ENCODE results near the gene ESCO1. TPM values are rescaled to one million over a fixed set of nuclear protein-coding genes. Genes with fewer than 3 reads are reported as not detected.

The ESCO1 gene
- total RNA-seq, 1 donor from 2014 or later, result 14.3 TPM

DNA sequence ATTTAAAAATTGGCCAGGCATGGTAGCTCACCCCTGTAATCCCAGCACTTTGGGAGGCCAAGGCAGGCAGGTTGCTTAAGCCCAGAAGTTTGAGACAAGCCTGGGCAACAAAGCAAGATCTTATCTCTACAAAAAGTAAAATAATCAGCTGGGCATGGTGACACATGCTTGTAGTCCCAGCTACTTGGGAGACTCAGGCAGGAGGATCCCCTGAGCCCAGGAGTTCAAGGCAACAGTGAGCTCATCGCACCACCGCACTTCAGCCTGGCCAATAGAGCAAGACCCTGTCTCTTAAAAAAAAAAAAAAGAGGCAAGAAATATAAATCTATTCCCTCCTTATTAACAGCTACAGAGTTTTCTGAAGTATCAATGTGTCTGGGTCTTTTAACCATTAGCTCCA, 51.9 kb downstream of the ESCO1 start:
- no peaks in the 10 kb centered on the region for H3K36me3 Mint-ChIP-seq (ENCODE audit: unreplicated experiment)
- H3K27me3 Mint-ChIP-seq (ENCODE audit: unreplicated experiment), result no peaks in the 10 kb centered on the region
- no peak for DNase-seq
- TF ChIP-seq, protein P1, sequence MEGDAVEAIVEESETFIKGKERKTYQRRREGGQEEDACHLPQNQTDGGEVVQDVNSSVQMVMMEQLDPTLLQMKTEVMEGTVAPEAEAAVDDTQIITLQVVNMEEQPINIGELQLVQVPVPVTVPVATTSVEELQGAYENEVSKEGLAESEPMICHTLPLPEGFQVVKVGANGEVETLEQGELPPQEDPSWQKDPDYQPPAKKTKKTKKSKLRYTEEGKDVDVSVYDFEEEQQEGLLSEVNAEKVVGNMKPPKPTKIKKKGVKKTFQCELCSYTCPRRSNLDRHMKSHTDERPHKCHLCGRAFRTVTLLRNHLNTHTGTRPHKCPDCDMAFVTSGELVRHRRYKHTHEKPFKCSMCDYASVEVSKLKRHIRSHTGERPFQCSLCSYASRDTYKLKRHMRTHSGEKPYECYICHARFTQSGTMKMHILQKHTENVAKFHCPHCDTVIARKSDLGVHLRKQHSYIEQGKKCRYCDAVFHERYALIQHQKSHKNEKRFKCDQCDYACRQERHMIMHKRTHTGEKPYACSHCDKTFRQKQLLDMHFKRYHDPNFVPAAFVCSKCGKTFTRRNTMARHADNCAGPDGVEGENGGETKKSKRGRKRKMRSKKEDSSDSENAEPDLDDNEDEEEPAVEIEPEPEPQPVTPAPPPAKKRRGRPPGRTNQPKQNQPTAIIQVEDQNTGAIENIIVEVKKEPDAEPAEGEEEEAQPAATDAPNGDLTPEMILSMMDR (IDR thresholded peaks at IDR 0.05; ENCODE audit: partially characterized antibody, unreplicated experiment), result no peak
- H3K27ac Mint-ChIP-seq (ENCODE audit: unreplicated experiment), result no peak overlapping the region
- H3K9me3 Mint-ChIP-seq (ENCODE audit: unreplicated experiment), result no peaks in the 10 kb centered on the region
- H3K4me3 Mint-ChIP-seq (ENCODE audit: unreplicated experiment), result no peak overlapping the region
- no peaks in the 10 kb centered on the region for H3K4me1 Mint-ChIP-seq (ENCODE audit: low read depth, unreplicated experiment)

DNA sequence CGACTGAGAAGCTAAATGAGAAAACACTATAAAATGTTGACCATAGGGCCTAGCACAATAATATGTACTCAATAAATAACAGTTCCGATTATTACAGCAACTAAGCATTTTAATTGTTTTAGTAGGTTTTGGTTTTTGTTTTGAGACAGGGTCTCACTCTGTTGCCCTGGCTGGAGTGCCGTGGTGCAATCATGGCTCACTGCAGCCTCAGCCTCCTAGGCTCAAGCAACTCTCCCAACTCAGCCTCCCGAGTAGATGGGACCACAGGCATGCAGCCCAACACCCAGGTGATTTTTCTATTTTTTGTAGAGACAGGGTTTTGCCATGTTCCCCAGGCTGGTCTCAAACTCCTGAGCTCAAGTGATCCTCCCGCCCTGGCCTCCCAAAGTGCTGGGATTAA, 54.1 kb downstream of the ESCO1 start:
- no peak overlapping the region for H3K27ac Mint-ChIP-seq (ENCODE audit: unreplicated experiment)
- H3K4me1 Mint-ChIP-seq (ENCODE audit: low read depth, unreplicated experiment), result no peaks in the 10 kb centered on the region
- DNase-seq, result no peak
- no peaks in the 10 kb centered on the region for H3K27me3 Mint-ChIP-seq (ENCODE audit: unreplicated experiment)
- no peaks in the 10 kb centered on the region for H3K9me3 Mint-ChIP-seq (ENCODE audit: unreplicated experiment)
- H3K4me3 Mint-ChIP-seq (ENCODE audit: unreplicated experiment), result no peak overlapping the region
- TF ChIP-seq, protein P1 (IDR thresholded peaks at IDR 0.05; ENCODE audit: partially characterized antibody, unreplicated experiment), result no peak
- H3K36me3 Mint-ChIP-seq (ENCODE audit: unreplicated experiment), result no peaks in the 10 kb centered on the region

DNA sequence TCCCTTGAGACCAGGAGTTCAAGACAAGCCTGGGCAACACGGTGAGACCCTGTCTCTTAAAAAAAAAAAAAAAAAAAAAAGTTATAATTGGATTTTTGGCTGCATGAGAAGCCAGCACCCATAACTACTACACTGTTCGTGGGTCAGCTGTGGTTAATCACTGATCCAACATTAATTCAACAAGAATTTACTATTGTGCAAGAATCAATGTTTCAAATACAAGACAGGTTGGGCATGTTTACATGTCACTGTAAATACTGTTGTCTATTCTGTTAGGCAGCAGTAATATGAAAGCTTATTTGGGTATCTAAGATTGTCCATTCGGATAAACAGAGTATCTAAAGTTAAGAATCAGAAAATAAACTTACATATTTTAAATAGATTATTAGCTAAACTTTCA, 62.3 kb downstream of the ESCO1 start:
- H3K27me3 Mint-ChIP-seq (ENCODE audit: unreplicated experiment), result no peaks in the 10 kb centered on the region
- no peaks in the 10 kb centered on the region for H3K36me3 Mint-ChIP-seq (ENCODE audit: unreplicated experiment)
- H3K9me3 Mint-ChIP-seq (ENCODE audit: unreplicated experiment), result no peaks in the 10 kb centered on the region
- no peak for DNase-seq
- TF ChIP-seq, protein P1 (IDR thresholded peaks at IDR 0.05; ENCODE audit: partially characterized antibody, unreplicated experiment), result no peak
- H3K4me1 Mint-ChIP-seq (ENCODE audit: low read depth, unreplicated experiment), result no peaks in the 10 kb centered on the region
- no peak overlapping the region for H3K4me3 Mint-ChIP-seq (ENCODE audit: unreplicated experiment)
- no peak overlapping the region for H3K27ac Mint-ChIP-seq (ENCODE audit: unreplicated experiment)

DNA sequence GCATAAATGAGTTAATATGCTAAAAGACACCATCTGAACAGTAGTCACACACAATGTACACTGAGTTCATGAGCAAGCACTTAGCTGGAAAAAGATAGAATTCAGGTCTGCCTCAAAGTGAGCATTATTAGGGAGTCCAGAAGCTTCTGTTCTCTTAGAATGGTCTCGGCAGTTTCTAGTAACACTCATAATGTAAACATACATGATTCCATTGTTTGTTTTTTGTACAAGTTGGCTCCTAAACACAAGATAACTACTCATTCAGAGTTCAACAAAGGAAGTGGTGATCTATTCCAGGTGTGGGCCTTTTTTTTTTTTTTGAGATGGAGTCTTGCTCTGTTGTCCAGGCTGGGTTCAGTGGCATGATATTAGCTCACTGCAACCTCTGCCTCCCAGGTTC, 66.2 kb downstream of the ESCO1 start:
- H3K27ac Mint-ChIP-seq (ENCODE audit: unreplicated experiment), result no peak overlapping the region
- TF ChIP-seq, protein P1 (IDR thresholded peaks at IDR 0.05; ENCODE audit: partially characterized antibody, unreplicated experiment), result no peak
- no peak overlapping the region for H3K4me3 Mint-ChIP-seq (ENCODE audit: unreplicated experiment)
- no peaks in the 10 kb centered on the region for H3K9me3 Mint-ChIP-seq (ENCODE audit: unreplicated experiment)
- H3K36me3 Mint-ChIP-seq (ENCODE audit: unreplicated experiment), result no peaks in the 10 kb centered on the region
- H3K27me3 Mint-ChIP-seq (ENCODE audit: unreplicated experiment), result no peaks in the 10 kb centered on the region
- DNase-seq, result no peak
- H3K4me1 Mint-ChIP-seq (ENCODE audit: low read depth, unreplicated experiment), result no peaks in the 10 kb centered on the region

DNA sequence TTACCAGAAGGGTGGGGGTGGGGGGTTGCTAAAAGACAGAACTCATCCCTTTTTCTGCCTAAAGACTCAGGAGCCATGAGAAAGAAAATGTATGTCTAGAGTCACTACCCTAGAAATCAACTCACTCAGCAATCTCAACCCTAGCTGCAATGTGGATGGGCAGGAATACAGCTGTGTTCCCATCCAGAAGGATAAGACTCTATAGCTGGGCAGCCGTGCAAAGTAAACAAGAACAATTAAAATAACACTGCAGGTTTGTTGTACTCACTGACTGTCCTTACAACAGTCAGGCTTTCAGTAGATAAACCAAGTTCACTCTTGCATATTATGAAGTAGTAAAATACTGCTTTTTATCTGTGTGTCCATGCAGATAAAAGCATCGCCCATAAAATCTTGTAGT, 74.0 kb downstream of the ESCO1 start:
- H3K36me3 Mint-ChIP-seq (ENCODE audit: unreplicated experiment), result no peaks in the 10 kb centered on the region
- H3K4me1 Mint-ChIP-seq (ENCODE audit: low read depth, unreplicated experiment), result no peaks in the 10 kb centered on the region
- no peak for DNase-seq
- peaks cover 3% of the 10 kb centered on the region for H3K27me3 Mint-ChIP-seq (ENCODE audit: unreplicated experiment)
- TF ChIP-seq, protein P1 (IDR thresholded peaks at IDR 0.05; ENCODE audit: partially characterized antibody, unreplicated experiment), result no peak
- H3K9me3 Mint-ChIP-seq (ENCODE audit: unreplicated experiment), result no peaks in the 10 kb centered on the region
- H3K27ac Mint-ChIP-seq (ENCODE audit: unreplicated experiment), result no peak overlapping the region
- no peak overlapping the region for H3K4me3 Mint-ChIP-seq (ENCODE audit: unreplicated experiment)
